Measurements from ENCODE around the gene TEK. TPM values are rescaled to one million over a fixed set of nuclear protein-coding genes. Genes with fewer than 3 reads are reported as not detected.

The TEK gene
- total and polyA plus RNA-seq, 9 donors = 2.0 to 22.2 (median 4.0) TPM

DNA sequence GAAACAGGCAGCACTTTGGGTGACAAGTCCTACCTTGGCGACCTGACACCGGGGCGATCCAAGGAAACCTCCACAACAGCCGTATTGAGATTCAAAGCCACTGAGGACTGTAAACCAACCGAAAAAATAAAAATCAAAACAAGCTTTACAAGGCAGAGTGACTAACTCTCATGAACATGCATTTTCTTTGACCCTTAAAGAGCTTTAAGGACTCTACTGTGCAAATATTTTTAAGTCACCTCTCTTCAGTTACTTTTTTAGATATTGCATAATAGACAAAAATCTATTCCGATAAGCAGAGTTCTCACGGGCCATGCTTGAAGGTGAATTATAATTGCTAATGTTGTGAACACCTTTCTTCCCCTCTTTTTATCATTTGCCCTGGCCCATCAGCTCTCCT lies 149.6 kb downstream of the TEK start:
- 92 to 94% (median 94%) methylated on average over 7 of the region's 7 CpGs for WGBS, 3 donors
- Histone ChIP-seq H3K4me1 (ENCODE audit: insufficient read depth) (no peaks in the 10 kb centered on the region), H3K9me3 (no peaks in the 10 kb centered on the region), H3K36me3 (no peaks in the 10 kb centered on the region), H3K27ac (no peak overlapping the region), H3K27me3 (no peaks in the 10 kb centered on the region), H3K4me3 (no peak overlapping the region)
- intact Hi-C loops (cut with DNase I) = no loop called here
- no peak for DNase-seq
- no peak for TF ChIP-seq POLR2A (IDR thresholded peaks at IDR 0.05)
- no peak for TF ChIP-seq EP300 (IDR thresholded peaks at IDR 0.05)
- TF ChIP-seq, protein P1, sequence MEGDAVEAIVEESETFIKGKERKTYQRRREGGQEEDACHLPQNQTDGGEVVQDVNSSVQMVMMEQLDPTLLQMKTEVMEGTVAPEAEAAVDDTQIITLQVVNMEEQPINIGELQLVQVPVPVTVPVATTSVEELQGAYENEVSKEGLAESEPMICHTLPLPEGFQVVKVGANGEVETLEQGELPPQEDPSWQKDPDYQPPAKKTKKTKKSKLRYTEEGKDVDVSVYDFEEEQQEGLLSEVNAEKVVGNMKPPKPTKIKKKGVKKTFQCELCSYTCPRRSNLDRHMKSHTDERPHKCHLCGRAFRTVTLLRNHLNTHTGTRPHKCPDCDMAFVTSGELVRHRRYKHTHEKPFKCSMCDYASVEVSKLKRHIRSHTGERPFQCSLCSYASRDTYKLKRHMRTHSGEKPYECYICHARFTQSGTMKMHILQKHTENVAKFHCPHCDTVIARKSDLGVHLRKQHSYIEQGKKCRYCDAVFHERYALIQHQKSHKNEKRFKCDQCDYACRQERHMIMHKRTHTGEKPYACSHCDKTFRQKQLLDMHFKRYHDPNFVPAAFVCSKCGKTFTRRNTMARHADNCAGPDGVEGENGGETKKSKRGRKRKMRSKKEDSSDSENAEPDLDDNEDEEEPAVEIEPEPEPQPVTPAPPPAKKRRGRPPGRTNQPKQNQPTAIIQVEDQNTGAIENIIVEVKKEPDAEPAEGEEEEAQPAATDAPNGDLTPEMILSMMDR (IDR thresholded peaks at IDR 0.05) = no peak

- 80 to 87% (median 80%) methylated on average over 8 of the region's 8 CpGs for WGBS, 3 donors
Measured at GRCh38 chr9:27260789-27261516, 151.9 kb downstream of the TEK start.

GRCh38 chr9:27261517-27262211 lies 152.6 kb downstream of the TEK start:
- intact Hi-C loops (cut with DNase I) = no loop called here
- Histone ChIP-seq H3K4me1 (ENCODE audit: insufficient read depth) (no peaks in the 10 kb centered on the region), H3K27me3 (no peaks in the 10 kb centered on the region), H3K4me3 (no peak overlapping the region), H3K36me3 (no peaks in the 10 kb centered on the region), H3K9me3 (no peaks in the 10 kb centered on the region), H3K27ac (no peak overlapping the region)
- TF ChIP-seq POLR2A (IDR thresholded peaks at IDR 0.05) (no peak), EP300 (IDR thresholded peaks at IDR 0.05) (no peak)
- TF ChIP-seq, protein P1 (IDR thresholded peaks at IDR 0.05) = no peak
- DNase-seq = no peak
- 53 to 72% (median 71%) methylated on average over 4 of the region's 4 CpGs for WGBS, 3 donors

More at GRCh38 chr9:27260789-27261516, 151.9 kb downstream of the TEK start:
- H3K27ac ChIP-seq = no peak overlapping the region
- H3K9me3 ChIP-seq = no peaks in the 10 kb centered on the region
- H3K4me3 ChIP-seq = no peak overlapping the region
- no peak for TF ChIP-seq POLR2A (IDR thresholded peaks at IDR 0.05)
- TF ChIP-seq EP300 (IDR thresholded peaks at IDR 0.05) = no peak
- TF ChIP-seq, protein P1 (IDR thresholded peaks at IDR 0.05) = no peak
- H3K27me3 ChIP-seq = no peaks in the 10 kb centered on the region
- no peak for DNase-seq
- no peaks in the 10 kb centered on the region for H3K4me1 ChIP-seq (ENCODE audit: insufficient read depth)
- no peaks in the 10 kb centered on the region for H3K36me3 ChIP-seq
- intact Hi-C loops (cut with DNase I) = no loop called here

DNA sequence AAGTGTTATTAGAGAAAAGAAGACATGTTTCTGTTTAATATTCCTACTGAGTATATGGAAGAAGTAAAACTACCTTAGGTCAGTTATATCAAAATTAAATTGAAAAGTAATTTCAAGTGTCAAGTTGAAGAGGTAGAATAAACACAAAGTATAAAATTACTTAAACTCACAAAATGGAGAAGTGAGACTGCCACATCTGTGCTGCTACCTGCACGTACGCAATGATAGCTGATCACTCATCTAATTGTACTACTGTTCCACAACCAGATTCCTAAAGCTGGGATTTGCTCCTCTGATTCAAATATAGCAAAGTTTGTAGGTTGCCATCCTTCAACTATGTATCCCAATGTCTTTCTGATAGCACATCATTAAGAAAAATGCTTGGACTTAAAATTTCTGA lies 163.1 kb downstream of the TEK start:
- Histone ChIP-seq H3K9me3 (no peaks in the 10 kb centered on the region), H3K4me3 (no peak overlapping the region), H3K27ac (no peak overlapping the region), H3K27me3 (no peaks in the 10 kb centered on the region), H3K36me3 (no peaks in the 10 kb centered on the region), H3K4me1 (ENCODE audit: insufficient read depth) (no peaks in the 10 kb centered on the region)
- TF ChIP-seq POLR2A (IDR thresholded peaks at IDR 0.05) = no peak
- TF ChIP-seq EP300 (IDR thresholded peaks at IDR 0.05) = no peak
- TF ChIP-seq, protein P1 (IDR thresholded peaks at IDR 0.05) = no peak
- 94 to 99% (median 97%) methylated on average over 2 of the region's 2 CpGs for WGBS, 3 donors
- DNase-seq = no peak
- intact Hi-C loops (cut with DNase I) = loop anchor here in 1 of 4 donors (10.0 kb wide), 1 partner anchor 237 kb away; no protein-coding TSS in a partner anchor
